ENCODE results near the gene BGN.

- TF ChIP-seq CTCF (IDR thresholded peaks at IDR 0.05; ENCODE audit: low read depth, low read length) (no peak), EZH2phosphoT487 (IDR thresholded peaks at IDR 0.05; ENCODE audit: low read depth) (no peak)
These were observed 4.6 kb downstream of the BGN start for GRCh38 chrX:153499341-153499740.
